GM13976 (cell line): ENCODE results near the gene FGFR3.

Experiments
- DNase-seq: peaks from one replicate; pipeline ENCODE4 v3.0.0; 2012; ENCODE audit warnings: low spot score
- in situ Hi-C: fragments of 300-500 bp; cut with MboI; formaldehyde crosslinking; loops from one replicate; pipeline ENCODE4 v1.12.0; 2022; ENCODE audit warnings: low sequenced_read_pairs, mixed read lengths, inconsistent platforms; ENCODE audit not compliant: unreplicated experiment
- TF ChIP-seq, protein P1 (sequence below): IDR thresholded peaks from 2 replicates; pipeline ENCODE4 v1.5.1; 2012; ENCODE audit warnings: borderline replicate concordance, mild to moderate bottlenecking; ENCODE audit not compliant: insufficient read depth; ENCODE audit errors: extremely low read depth, missing control alignments, control extremely low read depth

The FGFR3 gene

DNA sequence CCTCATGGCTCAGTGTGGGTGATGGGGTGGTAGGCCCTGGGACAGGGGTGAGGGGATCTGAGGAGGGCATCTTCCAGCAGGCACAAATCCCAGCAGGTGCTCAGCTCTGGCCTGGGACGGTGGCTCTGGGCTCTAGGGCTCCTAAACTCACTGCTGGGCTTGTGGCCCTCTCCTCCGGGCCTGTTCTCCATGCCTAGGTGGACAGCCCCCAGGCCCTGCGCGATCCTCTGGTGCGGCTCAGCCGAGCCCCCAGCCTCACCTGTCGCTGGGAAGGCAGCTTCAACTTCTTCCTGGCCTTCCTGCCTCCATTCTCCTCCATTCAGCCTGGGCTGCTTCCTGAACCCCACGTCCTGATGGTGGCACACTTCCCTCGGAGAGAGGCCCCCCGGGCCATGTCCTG, 19.3 kb upstream of the FGFR3 start:
- no peak for DNase-seq
- TF ChIP-seq, protein P1, sequence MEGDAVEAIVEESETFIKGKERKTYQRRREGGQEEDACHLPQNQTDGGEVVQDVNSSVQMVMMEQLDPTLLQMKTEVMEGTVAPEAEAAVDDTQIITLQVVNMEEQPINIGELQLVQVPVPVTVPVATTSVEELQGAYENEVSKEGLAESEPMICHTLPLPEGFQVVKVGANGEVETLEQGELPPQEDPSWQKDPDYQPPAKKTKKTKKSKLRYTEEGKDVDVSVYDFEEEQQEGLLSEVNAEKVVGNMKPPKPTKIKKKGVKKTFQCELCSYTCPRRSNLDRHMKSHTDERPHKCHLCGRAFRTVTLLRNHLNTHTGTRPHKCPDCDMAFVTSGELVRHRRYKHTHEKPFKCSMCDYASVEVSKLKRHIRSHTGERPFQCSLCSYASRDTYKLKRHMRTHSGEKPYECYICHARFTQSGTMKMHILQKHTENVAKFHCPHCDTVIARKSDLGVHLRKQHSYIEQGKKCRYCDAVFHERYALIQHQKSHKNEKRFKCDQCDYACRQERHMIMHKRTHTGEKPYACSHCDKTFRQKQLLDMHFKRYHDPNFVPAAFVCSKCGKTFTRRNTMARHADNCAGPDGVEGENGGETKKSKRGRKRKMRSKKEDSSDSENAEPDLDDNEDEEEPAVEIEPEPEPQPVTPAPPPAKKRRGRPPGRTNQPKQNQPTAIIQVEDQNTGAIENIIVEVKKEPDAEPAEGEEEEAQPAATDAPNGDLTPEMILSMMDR = no peak
- in situ Hi-C loops = no loop called here

DNA sequence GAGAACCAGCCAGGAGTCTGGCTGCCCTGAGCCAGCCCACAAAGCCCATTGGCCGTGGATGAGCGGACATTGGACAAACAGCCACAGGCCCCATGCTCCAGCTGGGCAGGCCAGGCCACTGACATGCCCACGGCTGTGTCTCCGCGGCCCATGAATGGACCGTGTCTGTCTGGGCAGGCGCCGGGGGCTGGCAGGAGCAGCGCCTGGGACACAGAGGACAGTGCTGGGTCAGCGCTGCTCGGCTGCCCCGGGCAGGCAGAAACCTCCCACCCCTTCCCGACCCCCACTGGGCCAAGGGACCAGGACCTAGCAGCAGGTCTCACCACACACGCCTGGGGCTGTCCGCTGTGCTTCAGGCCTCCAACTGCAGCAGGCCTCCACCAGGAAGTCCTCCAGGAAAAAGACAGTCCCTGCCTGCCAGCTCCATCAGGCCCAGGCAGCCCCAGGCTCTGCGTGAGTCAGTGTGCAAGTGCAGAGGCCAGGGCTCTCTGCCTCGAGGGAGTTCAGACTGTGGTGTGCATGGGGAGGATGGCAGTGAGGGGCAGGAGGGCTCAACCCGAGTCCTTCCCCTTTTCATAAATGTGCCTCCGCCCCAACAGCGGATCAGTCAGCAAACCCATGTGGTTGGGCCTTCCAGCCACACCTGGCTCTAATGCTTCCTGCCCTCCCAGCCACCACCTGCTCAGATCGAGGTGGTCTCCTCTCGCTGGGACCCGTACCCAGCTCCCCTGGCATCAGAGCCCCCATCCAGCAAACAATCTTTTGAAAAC, 17.2 kb upstream of the FGFR3 start:
- DNase-seq = no peak
- in situ Hi-C loops = no loop called here
- TF ChIP-seq, protein P1 = no peak

DNA sequence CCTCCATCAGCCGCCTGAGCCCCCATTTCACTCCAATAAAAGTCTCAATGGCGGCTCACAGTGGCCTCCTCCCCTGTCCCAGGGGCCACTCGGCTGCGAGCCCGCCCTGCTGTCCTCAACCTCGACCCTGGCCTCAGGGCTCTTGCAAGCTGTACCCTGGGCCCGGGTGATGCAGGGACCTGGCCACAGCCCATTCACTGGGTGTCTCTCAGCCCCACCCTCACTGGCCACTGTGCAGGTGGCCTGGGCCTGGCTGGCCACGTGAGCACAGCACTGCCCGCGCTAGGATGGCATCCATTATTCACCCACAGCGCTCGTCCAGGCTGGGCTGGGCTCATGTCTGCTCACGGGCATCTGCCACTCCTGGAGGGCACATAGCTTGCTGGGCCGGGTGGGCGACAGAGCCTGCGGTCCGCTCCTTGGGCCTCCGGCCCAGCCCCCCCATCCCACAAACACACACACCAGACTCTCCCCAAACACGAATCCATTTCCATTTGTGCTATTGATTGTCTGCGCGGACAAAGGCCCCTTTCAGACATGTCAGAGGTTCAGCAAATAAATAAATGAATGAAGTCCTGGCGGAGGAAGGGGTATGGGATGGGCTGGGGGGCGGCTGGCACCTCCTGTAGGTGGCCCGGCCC, 16.5 kb upstream of the FGFR3 start:
- in situ Hi-C loops = no loop called here
- DNase-seq = no peak
- TF ChIP-seq, protein P1 = no peak

DNA sequence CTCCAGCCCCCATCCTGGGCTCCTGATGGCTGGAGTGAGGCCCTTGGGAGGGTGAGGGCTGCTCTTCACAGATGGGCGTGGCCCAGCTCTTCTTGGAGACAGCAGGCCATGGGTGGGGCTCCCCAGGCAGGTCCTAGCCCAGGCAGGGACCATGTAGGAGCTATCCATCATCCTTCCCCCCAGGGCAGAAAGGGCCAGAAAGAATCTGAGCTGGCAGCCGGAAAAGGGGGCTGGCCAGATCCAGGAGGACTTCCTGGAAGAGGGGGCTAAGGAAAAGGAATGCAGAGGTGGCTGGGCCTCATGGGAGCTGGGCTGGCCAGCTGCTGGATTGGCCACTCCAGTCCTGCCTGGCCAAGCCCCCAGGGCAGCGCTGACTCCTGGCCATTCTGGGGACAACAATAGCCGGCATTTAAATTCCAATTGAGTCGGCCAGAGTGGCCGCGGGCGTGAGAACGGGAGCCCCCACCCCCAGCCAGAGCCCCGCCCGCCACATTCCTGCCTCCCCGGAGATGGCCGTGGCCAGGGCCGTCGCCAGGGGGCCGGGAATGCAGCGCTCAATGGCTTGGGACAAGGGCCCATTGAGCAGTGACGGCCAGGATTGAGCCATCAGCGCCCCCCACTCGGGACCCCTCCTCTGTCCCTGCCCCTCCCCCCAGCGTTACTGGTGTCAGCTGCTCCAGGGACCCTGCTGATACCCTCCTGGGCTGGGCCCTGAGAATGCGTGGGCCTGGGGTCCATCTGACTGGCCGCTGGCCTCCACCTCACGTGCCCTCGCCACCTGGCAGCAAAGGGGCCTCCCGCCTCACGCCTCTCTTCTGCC, 15.1 kb upstream of the FGFR3 start:
- TF ChIP-seq, protein P1 = no peak
- in situ Hi-C loops = no loop called here
- DNase-seq = no peak

DNA sequence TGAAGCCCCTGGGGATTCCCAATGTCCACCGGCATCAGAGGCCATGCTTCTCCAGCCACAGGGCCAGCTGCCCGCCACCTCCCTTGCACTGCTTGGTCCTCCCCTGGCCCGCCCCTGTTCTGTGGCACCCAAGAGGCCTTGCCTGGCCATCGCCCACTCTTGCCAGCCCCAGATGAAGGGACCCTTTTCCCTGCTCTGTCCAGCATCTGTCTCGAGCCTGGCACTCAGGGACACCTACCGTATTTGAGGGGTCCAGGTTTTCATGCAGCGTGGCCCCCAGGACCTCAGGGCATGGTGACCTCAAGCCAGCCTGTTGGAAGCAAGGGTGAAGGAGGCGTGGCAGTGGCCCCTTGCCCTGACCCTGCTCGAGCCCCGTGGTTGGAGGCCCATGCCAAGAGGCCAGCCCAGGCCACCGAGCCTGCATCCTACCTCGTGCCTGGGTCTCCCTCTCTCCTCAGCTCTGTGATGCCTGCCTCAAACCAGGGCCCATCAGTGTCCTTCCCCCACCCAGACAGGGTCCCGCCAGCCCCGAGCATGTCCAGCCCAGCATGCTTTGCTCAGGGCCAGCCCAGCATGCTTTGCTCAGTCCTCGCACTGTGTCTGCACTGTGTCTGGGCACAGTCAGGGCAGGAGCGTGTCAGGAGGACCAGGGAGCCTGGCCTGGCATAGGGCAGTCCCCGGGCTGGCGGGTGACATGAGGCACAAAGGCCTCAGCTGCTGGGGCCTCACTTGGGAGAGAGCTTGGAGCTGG, 14.3 kb upstream of the FGFR3 start:
- in situ Hi-C loops = no loop called here
- DNase-seq = no peak
- TF ChIP-seq, protein P1 = no peak

DNA sequence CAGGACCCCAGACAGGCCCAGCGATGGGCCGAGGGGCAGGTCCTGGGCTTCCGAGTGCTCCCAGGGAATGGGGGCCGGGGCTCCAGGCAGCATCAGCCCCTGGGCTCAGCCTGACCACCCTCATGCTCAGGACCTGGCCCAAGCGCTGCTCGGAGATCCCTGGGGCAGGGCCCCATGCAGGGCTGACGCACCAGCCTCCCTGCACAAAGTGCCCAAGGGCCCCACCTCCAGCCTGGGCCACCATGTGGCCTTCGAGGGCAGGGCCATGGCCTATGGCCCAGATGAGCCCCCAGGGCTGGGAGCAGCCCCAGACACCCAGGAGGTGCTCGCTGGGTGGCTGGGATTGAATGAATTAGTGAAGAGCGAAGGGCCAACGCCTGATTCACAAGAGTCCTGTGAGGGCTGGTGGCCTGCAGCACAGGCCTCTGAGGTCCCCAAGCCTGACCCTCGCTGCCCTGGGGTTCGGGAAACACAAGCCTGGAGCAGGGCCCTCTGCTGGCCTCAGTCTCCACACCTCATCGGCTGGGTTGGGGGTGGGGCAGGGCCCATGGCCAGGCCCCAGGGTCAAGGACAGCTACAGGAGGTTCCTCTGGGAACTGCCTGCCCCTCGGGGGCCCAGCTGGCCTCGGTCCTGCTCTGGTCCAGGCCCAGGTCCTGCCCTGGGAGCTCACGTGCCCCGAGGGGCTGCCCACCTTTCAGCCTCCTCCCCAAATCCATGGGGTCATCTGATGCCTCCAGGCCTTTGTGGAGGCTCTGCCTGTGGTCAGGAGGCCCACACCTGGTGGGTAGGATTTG, 13.3 kb upstream of the FGFR3 start:
- DNase-seq = no peak
- TF ChIP-seq, protein P1 = no peak
- in situ Hi-C loops = no loop called here
